ENCODE measurements around the gene NUDT16L1.

GRCh38 chr16:4677994-4678393, 15.4 kb upstream of the NUDT16L1 start:
- TF ChIP-seq ZFP3 (CRISPR knock-in tag; IDR thresholded peaks at IDR 0.05) (no peak), ZC3H10 (CRISPR knock-in tag; IDR thresholded peaks at IDR 0.05) (no peak), SNAI2 (CRISPR knock-in tag; IDR thresholded peaks at IDR 0.05) (no peak), CSRNP3 (CRISPR knock-in tag; IDR thresholded peaks at IDR 0.05) (no peak), CREB5 (CRISPR knock-in tag; IDR thresholded peaks at IDR 0.05; ENCODE audit: low read depth) (no peak), ZNF8 (CRISPR knock-in tag; IDR thresholded peaks at IDR 0.05) (no peak), PATZ1 (CRISPR knock-in tag; IDR thresholded peaks at IDR 0.05; ENCODE audit: borderline replicate concordance) (no peak), TCF4 (CRISPR knock-in tag; IDR thresholded peaks at IDR 0.05; ENCODE audit: borderline replicate concordance) (no peak), TOX (CRISPR knock-in tag; IDR thresholded peaks at IDR 0.05; ENCODE audit: borderline replicate concordance) (no peak)

All from SK-N-SH treated with all-trans-retinoic acid at 6 μM for 48 hours (cell line).